ENCODE data around the gene RLIM. TPM values are rescaled to one million over a fixed set of nuclear protein-coding genes. Genes with fewer than 3 reads are reported as not detected.
"Not testable (repeated sequence)": the region's sequence is repeated elsewhere in the genome, so short reads cannot be mapped to it uniquely, and the experiment has no call there.

Gene RLIM, protein sequence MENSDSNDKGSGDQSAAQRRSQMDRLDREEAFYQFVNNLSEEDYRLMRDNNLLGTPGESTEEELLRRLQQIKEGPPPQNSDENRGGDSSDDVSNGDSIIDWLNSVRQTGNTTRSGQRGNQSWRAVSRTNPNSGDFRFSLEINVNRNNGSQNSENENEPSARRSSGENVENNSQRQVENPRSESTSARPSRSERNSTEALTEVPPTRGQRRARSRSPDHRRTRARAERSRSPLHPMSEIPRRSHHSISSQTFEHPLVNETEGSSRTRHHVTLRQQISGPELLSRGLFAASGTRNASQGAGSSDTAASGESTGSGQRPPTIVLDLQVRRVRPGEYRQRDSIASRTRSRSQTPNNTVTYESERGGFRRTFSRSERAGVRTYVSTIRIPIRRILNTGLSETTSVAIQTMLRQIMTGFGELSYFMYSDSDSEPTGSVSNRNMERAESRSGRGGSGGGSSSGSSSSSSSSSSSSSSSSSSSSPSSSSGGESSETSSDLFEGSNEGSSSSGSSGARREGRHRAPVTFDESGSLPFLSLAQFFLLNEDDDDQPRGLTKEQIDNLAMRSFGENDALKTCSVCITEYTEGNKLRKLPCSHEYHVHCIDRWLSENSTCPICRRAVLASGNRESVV
- 41.3 and 63.9 TPM in 2 replicates for total RNA-seq (ENCODE audit: low replicate concordance)

DNA sequence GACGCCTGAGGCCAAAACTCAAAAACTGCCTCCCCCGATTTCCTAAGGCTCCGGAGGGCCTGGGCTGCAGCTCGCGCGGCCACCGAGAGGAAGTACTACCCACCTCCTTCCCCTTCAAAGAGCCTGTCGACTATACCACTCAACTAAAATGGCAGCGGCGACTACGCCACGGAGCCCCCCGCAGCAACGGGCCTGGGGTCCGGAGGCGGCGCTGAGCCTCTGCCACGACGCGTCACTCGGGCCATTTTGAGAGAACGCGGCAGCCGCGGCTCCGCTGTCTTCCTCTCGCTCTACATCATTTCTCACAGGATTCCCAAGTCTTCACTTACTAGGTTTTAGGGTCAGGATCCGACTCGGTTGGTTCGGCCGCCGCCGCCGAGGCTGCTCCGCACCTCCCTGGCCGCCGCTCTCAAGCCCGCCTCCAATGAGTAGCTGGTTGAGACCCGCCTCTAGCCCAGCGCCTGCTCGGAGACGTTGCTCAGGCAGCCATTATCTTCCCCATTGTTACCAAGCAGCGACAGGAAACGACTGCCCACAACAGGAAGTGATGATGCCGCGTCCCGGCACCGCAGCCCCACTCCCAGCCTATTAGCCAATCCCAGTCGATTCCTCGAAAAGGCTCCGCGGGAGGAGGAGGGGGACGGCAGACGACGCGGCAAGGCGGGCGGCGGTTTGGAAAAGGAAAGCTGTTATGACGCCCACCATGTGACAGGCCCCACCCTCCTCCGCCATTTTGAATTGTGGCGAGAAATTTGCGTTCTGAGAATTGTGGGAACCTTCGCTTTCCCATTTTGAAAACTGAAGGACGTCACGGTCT lies at the start of gene RLIM:
Gene RLIM, minus strand, starts transcription at position 532 of the 817 bp plus-strand sequence. CDS start 18,647 bp downstream, outside the sequence.
- TF ChIP-seq, protein P1, sequence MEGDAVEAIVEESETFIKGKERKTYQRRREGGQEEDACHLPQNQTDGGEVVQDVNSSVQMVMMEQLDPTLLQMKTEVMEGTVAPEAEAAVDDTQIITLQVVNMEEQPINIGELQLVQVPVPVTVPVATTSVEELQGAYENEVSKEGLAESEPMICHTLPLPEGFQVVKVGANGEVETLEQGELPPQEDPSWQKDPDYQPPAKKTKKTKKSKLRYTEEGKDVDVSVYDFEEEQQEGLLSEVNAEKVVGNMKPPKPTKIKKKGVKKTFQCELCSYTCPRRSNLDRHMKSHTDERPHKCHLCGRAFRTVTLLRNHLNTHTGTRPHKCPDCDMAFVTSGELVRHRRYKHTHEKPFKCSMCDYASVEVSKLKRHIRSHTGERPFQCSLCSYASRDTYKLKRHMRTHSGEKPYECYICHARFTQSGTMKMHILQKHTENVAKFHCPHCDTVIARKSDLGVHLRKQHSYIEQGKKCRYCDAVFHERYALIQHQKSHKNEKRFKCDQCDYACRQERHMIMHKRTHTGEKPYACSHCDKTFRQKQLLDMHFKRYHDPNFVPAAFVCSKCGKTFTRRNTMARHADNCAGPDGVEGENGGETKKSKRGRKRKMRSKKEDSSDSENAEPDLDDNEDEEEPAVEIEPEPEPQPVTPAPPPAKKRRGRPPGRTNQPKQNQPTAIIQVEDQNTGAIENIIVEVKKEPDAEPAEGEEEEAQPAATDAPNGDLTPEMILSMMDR (IDR thresholded peaks at IDR 0.05; ENCODE audit: insufficient read depth, low read length): no peak
- H3K4me3 ChIP-seq (ENCODE audit: low read depth, low read length): peak within 1 kb of the TSS; percentile 80
- DNase-seq (ENCODE audit: low read depth): peak; percentile 95

DNA sequence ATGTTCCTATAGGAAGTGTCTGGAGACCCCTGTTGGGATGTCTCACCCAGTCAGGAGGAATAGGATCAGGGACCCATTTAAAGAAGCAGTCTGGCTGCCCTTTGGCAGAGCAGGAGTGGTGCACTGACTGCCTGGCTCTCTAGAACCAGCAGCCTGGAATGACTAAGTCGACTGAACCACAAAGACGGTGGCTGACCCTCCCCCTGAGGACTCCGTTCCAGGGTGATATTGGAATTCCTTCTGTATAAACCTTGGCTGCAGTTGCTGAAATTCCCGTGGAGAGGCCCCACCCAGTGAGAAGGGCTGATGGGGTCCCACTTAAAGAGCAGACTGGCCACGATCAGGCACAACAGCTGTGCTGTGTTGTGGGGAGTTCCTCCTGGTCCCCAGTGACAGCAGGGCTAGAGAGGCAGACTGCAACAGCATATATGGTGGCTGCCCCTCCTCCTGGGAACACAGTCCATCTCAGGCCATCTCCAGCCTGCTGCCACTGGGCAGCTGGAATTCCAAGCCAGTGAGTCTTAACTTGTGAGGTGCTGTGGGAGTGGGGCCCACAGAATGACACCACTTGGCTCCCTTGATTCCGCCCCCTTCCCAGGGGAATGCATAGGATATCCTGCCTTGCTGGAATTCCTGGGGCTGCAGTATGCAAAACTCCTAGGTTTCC lies 41.8 kb upstream of the RLIM start:
- H3K4me3 ChIP-seq (ENCODE audit: low read depth, low read length): no peak overlapping the region
- DNase-seq (ENCODE audit: low read depth): peak; percentile 11
- TF ChIP-seq, protein P1 (IDR thresholded peaks at IDR 0.05; ENCODE audit: insufficient read depth, low read length): no peak

DNA sequence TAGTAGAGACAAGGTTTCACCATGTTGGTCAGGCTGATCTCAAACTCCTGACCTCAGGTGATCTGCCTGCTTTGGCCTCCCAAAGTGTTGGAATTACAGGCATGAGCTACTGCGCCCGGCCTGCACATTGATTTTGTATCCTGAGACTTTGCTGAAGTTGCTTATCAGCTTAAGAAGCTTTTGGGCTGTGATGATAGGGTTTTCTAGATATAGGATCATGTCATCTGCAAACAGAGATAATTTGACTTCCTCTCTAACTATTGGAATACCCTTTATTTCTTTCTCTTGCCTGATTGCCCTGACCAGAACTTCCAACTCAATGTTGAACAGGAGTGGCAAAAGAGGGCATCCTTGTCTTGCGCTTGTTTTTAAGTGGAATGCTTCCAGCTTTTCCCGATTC lies 40.5 kb upstream of the RLIM start:
- not testable (repeated sequence) for H3K4me3 ChIP-seq (ENCODE audit: low read depth, low read length); DNase-seq (ENCODE audit: low read depth)

DNA sequence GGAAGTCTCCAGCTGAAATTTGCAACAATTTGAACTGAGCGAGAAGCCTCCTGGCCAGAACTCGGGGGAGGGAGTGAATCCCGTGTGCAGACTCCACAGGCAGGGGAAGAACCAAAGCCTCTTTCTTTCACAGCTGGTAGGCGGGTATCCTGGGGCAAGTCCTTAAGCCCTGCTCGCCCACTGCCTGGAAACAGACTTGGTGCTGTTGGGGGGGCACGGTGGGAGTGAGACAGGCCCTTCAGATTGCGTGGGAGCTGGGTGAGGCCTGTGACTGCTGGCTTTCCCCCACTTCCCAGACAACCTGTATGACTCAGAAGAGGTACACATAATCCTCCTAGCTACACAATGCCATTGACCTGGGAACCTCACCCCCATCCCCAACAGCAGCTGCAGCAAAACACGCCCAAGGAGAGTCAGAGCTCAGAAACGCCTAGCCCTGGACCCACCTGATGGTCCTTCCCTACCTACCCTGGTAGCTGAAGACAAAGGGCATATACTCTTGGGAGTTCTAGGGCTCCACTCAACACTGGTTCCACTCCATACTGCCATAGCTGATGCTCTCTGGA lies 22.4 kb upstream of the RLIM start:
- TF ChIP-seq, protein P1 (IDR thresholded peaks at IDR 0.05; ENCODE audit: insufficient read depth, low read length): no peak
- no peak for DNase-seq (ENCODE audit: low read depth)
- no peak overlapping the region for H3K4me3 ChIP-seq (ENCODE audit: low read depth, low read length)

DNA sequence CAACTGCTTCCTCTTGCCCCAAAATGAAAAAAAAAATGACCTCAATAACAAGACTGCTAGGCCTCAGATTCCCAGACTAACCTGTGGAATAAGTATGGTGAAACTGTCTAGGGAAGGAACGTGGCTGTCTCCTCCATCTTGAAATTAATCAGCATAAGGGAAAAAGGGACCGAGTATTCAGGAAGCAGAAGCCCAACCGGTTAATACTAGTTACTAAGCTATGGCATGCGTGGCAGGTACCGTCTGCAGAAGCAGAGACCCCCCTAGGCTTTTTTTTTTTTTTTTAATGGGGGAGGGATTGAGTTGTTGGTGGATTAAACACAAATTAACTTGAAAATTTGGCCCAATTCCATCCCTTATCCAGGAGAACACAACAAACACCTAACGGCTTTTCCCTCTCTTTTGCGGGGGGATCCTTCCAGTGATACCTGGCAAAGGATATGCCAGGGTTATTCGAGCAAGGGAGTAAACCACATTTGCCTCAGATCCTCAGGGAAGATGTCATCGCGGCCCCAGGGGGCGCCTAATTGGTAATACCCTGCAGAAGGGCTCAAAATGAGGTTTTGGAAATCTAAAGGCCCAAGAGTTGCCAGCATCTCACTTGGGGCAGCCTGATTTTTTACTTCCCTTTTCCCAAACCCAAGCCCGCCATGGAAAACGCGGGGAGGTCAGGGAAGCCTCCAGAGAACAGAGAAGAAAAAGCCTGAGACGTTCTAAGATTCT lies 893 bp downstream of the RLIM start:
- TF ChIP-seq, protein P1 (IDR thresholded peaks at IDR 0.05; ENCODE audit: insufficient read depth, low read length): no peak

DNA sequence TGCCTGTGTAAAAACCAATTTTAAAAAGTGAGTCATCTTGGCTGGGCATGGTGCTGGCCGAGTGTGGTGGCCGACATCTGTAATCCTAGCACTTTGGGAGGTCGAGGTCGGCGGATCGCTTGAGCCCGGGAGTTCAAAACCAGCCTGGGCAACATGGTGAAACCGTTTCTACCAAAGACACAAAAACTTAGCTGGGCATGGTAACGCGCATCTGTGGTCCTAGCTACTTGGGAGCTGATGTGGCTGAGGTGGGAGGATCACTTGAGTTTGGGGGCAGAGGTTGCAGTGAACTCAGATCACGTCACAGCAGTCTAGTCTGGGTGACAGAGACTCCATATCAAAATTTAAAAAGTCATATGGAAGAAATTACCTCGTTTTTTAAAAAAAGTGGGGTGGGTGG lies 7.6 kb downstream of the RLIM start:
- TF ChIP-seq, protein P1 (IDR thresholded peaks at IDR 0.05; ENCODE audit: insufficient read depth, low read length): no peak
- no peak for DNase-seq (ENCODE audit: low read depth)
- H3K4me3 ChIP-seq (ENCODE audit: low read depth, low read length): no peak overlapping the region

More for the DNA sequence above, 893 bp downstream of the RLIM start:
- peak; percentile 40 for DNase-seq (ENCODE audit: low read depth)
- H3K4me3 ChIP-seq (ENCODE audit: low read depth, low read length): peak overlapping the region; percentile 80
